ENCODE results near the gene CSRNP3. TPM values are rescaled to one million over a fixed set of nuclear protein-coding genes. Genes with fewer than 3 reads are reported as not detected.

CSRNP3 gene
- total RNA-seq, 1 donor from 2014 or later = 4.0 TPM

- intact Hi-C loops (cut with micrococcal nuclease) = no loop called here
- Histone ChIP-seq H3K4me3 (no peak overlapping the region), H3K27me3 (ENCODE audit: low read depth) (no peaks in the 10 kb centered on the region), H3K9me3 (replicated peaks) (no peaks in the 10 kb centered on the region), H3K36me3 (no peaks in the 10 kb centered on the region), H3K4me1 (no peaks in the 10 kb centered on the region), H3K27ac (replicated peaks) (no peak overlapping the region)
- no peak for DNase-seq
- TF ChIP-seq CTCF (IDR thresholded peaks at IDR 0.05; ENCODE audit: borderline replicate concordance) = no peak
Observed at GRCh38 chr2:165645930-165646831, 176.7 kb downstream of the CSRNP3 start.

GRCh38 chr2:165647409-165647808, 177.9 kb downstream of the CSRNP3 start:
- Histone ChIP-seq H3K27ac (replicated peaks) (no peak overlapping the region), H3K4me3 (no peak overlapping the region), H3K4me1 (no peaks in the 10 kb centered on the region), H3K27me3 (ENCODE audit: low read depth) (no peaks in the 10 kb centered on the region), H3K36me3 (no peaks in the 10 kb centered on the region), H3K9me3 (replicated peaks) (no peaks in the 10 kb centered on the region)
- intact Hi-C loops (cut with micrococcal nuclease) = no loop called here
- DNase-seq = no peak
- no peak for TF ChIP-seq CTCF (IDR thresholded peaks at IDR 0.05; ENCODE audit: borderline replicate concordance)

- H3K27me3 ChIP-seq (ENCODE audit: low read depth) = no peaks in the 10 kb centered on the region
- intact Hi-C loops (cut with micrococcal nuclease) = no loop called here
- H3K9me3 ChIP-seq (replicated peaks) = no peaks in the 10 kb centered on the region
- no peak overlapping the region for H3K4me3 ChIP-seq
- no peaks in the 10 kb centered on the region for H3K36me3 ChIP-seq
- DNase-seq = no peak
- H3K4me1 ChIP-seq = no peaks in the 10 kb centered on the region
- H3K27ac ChIP-seq (replicated peaks) = no peak overlapping the region
- TF ChIP-seq CTCF (IDR thresholded peaks at IDR 0.05; ENCODE audit: borderline replicate concordance) = no peak
Observed at GRCh38 chr2:165648801-165649200, 179.3 kb downstream of the CSRNP3 start.

GRCh38 chr2:165651233-165651632, 181.7 kb downstream of the CSRNP3 start:
- Histone ChIP-seq H3K27me3 (ENCODE audit: low read depth) (no peaks in the 10 kb centered on the region), H3K4me1 (no peaks in the 10 kb centered on the region), H3K9me3 (replicated peaks) (no peaks in the 10 kb centered on the region), H3K36me3 (no peaks in the 10 kb centered on the region), H3K27ac (replicated peaks) (no peak overlapping the region), H3K4me3 (no peak overlapping the region)
- DNase-seq = no peak
- intact Hi-C loops (cut with micrococcal nuclease) = no loop called here
- no peak for TF ChIP-seq CTCF (IDR thresholded peaks at IDR 0.05; ENCODE audit: borderline replicate concordance)

- DNase-seq = no peak
- Histone ChIP-seq H3K27ac (replicated peaks) (peak overlapping the region; percentile 45), H3K4me1 (no peaks in the 10 kb centered on the region), H3K27me3 (ENCODE audit: low read depth) (no peaks in the 10 kb centered on the region), H3K4me3 (peak overlapping the region; percentile 38), H3K9me3 (replicated peaks) (no peaks in the 10 kb centered on the region), H3K36me3 (peaks cover 11% of the 10 kb centered on the region)
- intact Hi-C loops (cut with micrococcal nuclease) = no loop called here
- no peak for TF ChIP-seq CTCF (IDR thresholded peaks at IDR 0.05; ENCODE audit: borderline replicate concordance)
Observed at GRCh38 chr2:165655661-165656060, 186.2 kb downstream of the CSRNP3 start.
